GM21825 (cell line): ENCODE measurements around the gene MX1.

Experiments used
- ATAC-seq: cut with Tn5 transposase; IDR thresholded peaks from one replicate; pipeline ENCODE4 v1.9.1; 2021; ENCODE audit warnings: mild to moderate bottlenecking, moderate library complexity; ENCODE audit not compliant: unreplicated experiment

The MX1 gene

GRCh38 chr21:41458559-41458958, 32.5 kb downstream of the MX1 start:
- ATAC-seq: no peak

- ATAC-seq: no peak
Observed at GRCh38 chr21:41459884-41460534, 34.0 kb downstream of the MX1 start.

- no peak for ATAC-seq
Observed at GRCh38 chr21:41460578-41461527, 34.8 kb downstream of the MX1 start.

GRCh38 chr21:41465176-41465781, 39.2 kb downstream of the MX1 start:
- no peak for ATAC-seq

- ATAC-seq: no peak
Observed at GRCh38 chr21:41466024-41466820, 40.2 kb downstream of the MX1 start.

- no peak for ATAC-seq
Observed at GRCh38 chr21:41470054-41470453, 44.0 kb downstream of the MX1 start.

GRCh38 chr21:41472753-41473548, 46.9 kb downstream of the MX1 start:
- no peak for ATAC-seq

GRCh38 chr21:41475714-41476420, 49.8 kb downstream of the MX1 start:
- ATAC-seq: no peak

GRCh38 chr21:41477641-41478318, 51.7 kb downstream of the MX1 start:
- no peak for ATAC-seq

GRCh38 chr21:41478319-41479177, 52.5 kb downstream of the MX1 start:
- ATAC-seq: no peak

- ATAC-seq: no peak
Observed at GRCh38 chr21:41479686-41480085, 53.6 kb downstream of the MX1 start.

- ATAC-seq: no peak
Observed at GRCh38 chr21:41480086-41480690, 54.1 kb downstream of the MX1 start.

- no peak for ATAC-seq
Observed at GRCh38 chr21:41481191-41481590, 55.2 kb downstream of the MX1 start.

- ATAC-seq: no peak
Observed at GRCh38 chr21:41482301-41482700, 56.3 kb downstream of the MX1 start.

GRCh38 chr21:41482980-41483379, 56.9 kb downstream of the MX1 start:
- no peak for ATAC-seq

- no peak for ATAC-seq
Observed at GRCh38 chr21:41483415-41483814, 57.4 kb downstream of the MX1 start.

GRCh38 chr21:41483973-41484372, 57.9 kb downstream of the MX1 start:
- no peak for ATAC-seq

GRCh38 chr21:41487082-41487481, 61.0 kb downstream of the MX1 start:
- ATAC-seq: no peak
